NCI-H446 (cell line): ENCODE results near the gene SFMBT2.
"Not testable (repeated sequence)": the region's sequence is repeated elsewhere in the genome, so short reads cannot be mapped to it uniquely, and the experiment has no call there.

ENCODE experiments used
- DNase-seq, 2 experiments: peaks; one replicate each; lab custom pipeline; 2025; lab: John Stamatoyannopoulos, UW

SFMBT2 gene

DNA sequence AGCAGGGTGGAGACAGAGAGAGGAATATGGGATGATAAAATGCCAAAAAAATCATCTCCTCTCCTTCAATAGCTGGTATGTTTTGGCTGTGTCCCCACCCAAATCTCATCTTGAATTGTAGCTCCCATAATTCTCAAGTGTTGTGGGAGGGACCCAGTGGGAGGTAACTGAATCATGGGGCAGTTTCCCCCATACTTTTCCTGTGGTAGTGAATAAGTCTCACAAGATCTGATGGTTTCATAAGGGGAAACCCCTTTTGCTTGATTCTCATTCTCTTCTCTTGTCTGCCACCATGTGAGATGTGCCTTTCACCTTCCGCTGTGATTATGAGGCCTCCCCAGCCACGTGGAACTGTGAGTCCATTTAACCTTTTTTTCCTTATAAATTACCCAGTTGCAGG, 226.7 kb downstream of the SFMBT2 start:
- DNase-seq, result not testable (repeated sequence)

DNA sequence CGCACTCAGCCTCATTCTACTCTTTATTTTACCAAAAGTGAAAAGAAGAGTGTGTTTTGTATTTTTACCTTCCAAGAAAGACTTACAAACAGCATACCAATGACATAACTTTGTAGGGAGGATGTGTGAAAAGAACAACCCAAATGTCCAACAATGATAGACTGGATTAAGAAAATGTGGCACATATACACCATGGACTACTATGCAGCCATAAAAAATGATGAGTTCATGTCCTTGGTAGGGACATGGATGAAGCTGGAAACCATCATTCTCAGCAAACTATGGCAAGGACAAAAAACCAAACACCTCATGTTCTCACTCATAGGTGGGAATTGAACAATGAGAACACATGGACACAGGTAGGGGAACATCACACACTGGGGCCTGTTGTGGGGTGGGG, 228.5 kb downstream of the SFMBT2 start:
- DNase-seq, result not testable (repeated sequence)

DNA sequence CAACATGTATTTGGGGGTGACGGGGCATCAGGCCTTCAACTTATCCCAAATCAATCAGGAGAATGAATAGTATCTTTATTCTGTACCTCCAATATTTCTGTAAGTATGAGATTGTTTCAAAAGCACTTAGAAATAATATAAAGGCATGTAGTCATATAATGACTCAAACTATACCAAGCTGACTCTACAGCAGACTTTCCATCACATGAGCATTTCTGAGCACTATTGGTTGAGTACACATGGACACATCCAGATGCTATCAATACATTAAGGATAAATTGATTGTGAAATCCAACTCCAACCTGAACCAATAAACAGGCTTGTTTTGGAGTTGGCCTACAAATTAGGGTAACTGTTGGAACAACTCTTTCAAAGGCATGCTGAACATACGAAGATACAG, 229.4 kb downstream of the SFMBT2 start:
- DNase-seq, result no peak

GRCh38 chr10:7179536-7179935, 231.3 kb downstream of the SFMBT2 start:
- DNase-seq, result no peak

- DNase-seq, result no peak
These were observed 236.9 kb downstream of the SFMBT2 start for GRCh38 chr10:7173948-7174347.

GRCh38 chr10:7171825-7172224, 239.0 kb downstream of the SFMBT2 start:
- no peak for DNase-seq

GRCh38 chr10:7170626-7171322, 240.1 kb downstream of the SFMBT2 start:
- DNase-seq, result no peak

GRCh38 chr10:7168414-7168813, 242.4 kb downstream of the SFMBT2 start:
- no peak for DNase-seq

GRCh38 chr10:7165500-7166177, 245.2 kb downstream of the SFMBT2 start:
- no peak for DNase-seq

DNA sequence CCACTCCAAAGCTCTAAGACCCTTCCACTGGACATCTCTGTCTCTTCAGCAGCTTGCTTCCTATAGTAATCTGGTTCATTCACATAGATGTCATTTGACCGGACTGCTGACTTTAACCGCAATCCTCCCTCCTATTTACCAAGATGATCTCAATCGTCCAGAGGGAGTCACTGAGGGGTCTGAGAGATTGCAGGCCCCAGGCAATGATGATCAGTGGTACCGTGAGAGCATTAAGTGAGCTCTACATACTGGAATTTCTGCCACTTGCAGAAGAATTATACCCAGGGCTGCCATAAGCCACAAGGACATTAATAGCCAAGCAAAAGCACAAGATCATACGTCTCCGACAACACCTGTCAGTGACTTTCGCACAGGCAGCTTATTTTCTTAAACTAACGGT, 245.9 kb downstream of the SFMBT2 start:
- no peak for DNase-seq

GRCh38 chr10:7162331-7162730, 248.5 kb downstream of the SFMBT2 start:
- no peak for DNase-seq

- no peak for DNase-seq
These were observed 249.2 kb downstream of the SFMBT2 start for GRCh38 chr10:7161484-7162250.

DNA sequence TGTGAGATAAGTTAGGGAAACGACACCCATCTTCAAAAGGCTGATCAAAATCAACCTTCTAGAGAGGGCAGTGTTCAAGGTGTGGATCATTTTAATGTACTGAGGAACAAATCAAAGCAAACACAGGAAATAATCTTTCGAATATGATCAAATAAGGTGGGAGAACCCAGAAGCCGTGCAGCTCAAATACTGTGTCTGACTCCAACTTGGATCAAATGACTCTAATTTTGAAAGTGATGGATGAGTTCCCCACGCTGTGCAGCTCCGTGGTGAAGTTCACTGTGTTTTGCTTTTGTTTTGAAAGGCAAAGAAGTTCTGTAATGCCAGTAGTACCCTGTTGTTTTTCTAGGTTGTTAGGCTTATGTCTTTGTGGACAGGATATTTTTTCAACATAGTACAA, 250.9 kb downstream of the SFMBT2 start:
- DNase-seq, result no peak

DNA sequence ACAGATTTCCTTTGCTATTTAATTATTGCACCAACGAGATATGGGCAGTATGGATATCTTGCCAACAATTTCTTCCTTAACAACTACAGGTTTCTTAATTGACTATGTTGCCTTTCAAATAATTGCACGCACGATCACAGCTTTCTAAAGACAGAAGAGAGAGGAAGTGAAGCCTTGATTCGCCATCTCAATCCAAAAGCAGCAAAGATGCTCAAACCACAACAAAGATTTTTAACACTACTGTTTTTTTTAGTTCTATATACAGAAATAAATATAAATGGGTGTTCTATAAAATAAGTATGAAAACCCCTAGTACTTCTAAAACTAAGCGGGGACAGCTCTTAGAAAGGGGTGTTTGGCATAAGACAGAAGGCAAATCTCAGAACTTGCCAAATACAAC, 251.3 kb downstream of the SFMBT2 start:
- no peak for DNase-seq

DNA sequence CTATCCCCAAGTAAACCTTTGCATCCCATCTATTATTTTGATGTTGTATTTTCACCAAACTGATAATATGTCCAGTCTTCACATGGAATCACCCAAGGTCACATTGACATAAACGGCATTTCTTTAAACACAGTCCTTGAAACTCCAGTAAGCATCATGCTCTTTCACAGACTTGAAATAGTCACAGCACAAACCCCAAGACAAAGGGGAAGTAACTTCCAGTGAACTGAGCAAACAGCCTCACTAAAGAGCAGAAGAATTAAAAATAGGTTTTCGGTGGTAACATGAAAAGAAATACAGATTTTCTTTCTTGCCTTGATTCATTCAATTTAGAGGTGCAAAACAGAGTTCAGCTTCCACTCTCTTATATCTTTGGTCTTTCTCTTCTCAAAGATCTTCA, 253.7 kb downstream of the SFMBT2 start:
- no peak for DNase-seq

GRCh38 chr10:7153750-7154149, 257.1 kb downstream of the SFMBT2 start:
- no peak for DNase-seq

DNA sequence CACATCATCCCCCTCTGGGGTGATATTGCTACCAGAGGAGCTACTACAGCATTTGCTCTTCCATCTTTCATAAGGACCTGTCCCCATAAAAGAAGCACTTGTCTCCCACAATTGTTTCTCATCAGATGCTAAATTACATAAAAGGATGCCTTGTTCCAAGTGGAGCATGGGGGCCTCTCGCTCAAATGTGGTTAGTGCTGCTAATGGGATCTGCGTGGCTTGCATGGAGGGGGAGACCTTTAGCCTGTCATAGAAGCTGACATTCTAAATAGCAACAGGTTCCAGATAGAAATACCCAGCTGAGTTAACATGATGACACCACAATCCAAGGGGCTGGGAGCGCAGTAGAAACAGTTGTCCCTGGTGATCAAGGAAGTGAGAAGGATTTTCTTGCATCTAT, 257.9 kb downstream of the SFMBT2 start:
- no peak for DNase-seq

DNA sequence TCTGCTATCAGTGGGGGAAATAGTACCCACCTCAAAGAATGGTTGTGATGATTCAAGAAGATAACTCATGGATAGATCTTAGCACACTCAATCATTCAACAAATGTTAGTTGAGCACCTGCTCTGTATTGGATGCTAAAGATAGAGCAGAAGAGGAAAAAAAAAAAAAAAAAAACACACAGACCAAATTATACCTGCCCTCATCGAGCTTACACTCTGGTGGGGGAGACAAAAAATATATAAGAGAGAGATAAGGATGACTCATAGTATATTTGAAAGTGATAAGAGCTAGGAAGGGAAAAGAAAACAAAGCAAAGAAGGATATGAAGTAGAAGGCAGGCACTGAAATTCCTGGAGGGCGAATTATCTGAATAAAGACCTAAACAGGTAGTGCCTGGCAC, 258.5 kb downstream of the SFMBT2 start:
- DNase-seq, result no peak

- no peak for DNase-seq
These were observed 259.3 kb downstream of the SFMBT2 start for GRCh38 chr10:7151538-7151937.

GRCh38 chr10:7150349-7150748, 260.5 kb downstream of the SFMBT2 start:
- no peak for DNase-seq

DNA sequence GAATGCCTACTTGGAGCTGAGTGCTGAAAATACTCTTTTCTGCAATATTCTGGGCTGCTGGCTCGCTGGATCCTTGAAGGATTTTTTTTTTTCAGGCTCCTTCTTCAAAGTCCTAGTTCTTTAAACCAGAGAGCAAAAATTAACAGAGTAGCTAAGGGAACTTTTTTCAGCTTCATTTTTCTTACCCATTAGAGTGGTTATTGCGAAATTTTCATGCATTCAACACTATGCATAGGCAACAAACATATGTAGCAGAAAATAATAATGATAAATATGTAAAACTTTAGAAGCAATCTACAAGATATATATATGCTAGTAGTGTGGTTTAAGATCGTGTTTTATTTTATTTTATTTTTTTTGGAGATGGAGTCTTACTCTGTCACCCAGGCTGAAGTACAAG, 264.6 kb downstream of the SFMBT2 start:
- no peak for DNase-seq

DNA sequence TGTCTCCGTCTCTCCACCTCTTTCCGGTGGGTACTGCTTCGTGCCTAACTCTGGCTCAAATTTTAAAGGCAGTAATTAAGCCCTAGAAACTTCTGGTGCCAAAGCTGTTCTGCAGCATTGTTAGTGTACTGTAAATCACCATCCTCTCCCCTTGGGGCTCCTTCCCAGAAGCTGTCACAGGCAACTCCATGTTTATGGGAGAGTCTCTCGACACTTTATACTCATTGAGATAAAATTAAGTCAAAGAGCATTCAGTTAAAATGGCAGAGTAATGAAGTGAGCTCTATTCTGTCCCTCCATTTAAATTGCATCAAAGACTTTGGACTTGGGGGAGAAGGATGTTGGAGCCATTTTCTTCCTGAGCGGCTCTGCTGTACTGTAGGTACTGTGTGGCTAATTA, 274.8 kb downstream of the SFMBT2 start:
- no peak for DNase-seq

DNA sequence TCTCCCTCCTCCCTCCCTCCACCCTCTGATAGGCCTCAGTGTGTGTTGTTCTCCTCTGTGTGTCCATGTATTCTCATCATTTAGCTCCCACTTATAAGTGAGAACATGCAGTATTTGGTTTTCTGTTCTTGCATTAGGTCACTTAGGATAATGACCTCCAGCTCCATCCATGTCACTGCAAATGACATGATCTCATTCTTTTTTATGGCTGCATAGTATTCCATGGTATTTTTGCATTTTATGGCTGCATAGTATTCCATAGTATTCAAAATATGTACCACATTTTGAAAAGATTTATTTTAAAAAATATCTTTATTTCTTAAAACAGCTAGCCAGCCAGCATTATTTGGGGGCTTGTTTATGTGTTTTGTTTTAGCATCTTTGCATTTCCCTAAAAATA, 275.6 kb downstream of the SFMBT2 start:
- DNase-seq, result no peak
